Lower leg skin (tissue), 4 donors: ENCODE results near the gene BTNL3. TPM values are rescaled to one million over a fixed set of nuclear protein-coding genes. Genes with fewer than 3 reads are reported as not detected.
A peak's percentile ranks its signal among the peaks of the same experiment; 100 is the strongest.

ENCODE experiments used
- DNase-seq, 2 donors: peaks; one replicate each; pipeline ENCODE4 v3.0.0-alpha.2; 2019; ENCODE audit warnings: low spot score in 2 of 2
- H3K4me3 ChIP-seq: fragments of 200-600 bp; sonication (generic); 2 replicates; pipeline ENCODE4 v1.5.1; 2017; ENCODE audit warnings: mild to moderate bottlenecking, low read depth; ENCODE audit not compliant: poor library complexity, severe bottlenecking
- CTCF ChIP-seq, 3 donors: fragments of 450-650 bp; IDR thresholded peaks; one replicate each; pipeline ENCODE4 v1.5.1; 2016; ENCODE audit warnings: antibody characterized with exemption in 3 of 3, mild to moderate bottlenecking in 3 of 3, moderate library complexity in 2 of 3
- POLR2A ChIP-seq, 2 donors: fragments of 450-650 bp; IDR thresholded peaks; one replicate each; pipeline ENCODE4 v1.6.1; 2016 to 2017; ENCODE audit warnings: antibody characterized with exemption in 2 of 2, mild to moderate bottlenecking in 1 of 2, moderate library complexity in 1 of 2
- WGBS, 2 donors: methylation state at CpG; one replicate each; pipeline ENCODE4 v1.1.5; 2018; 5-methylcytosine and 5-hydroxymethylcytosine counted together
- intact Hi-C: fragments of 100-400 bp; cut with DNase I; formaldehyde crosslinking; loops from one replicate; pipeline ENCODE4 v1.15.0; 2023; ENCODE audit warnings: low total_unique reads
- total RNA-seq, 4 donors: library from RNA; depleted of rRNA; stranded (reverse); fragments of >200 nt; gene quantifications; one replicate each; pipeline ENCODE4 v1.1.0, GENCODE V29; 2016

Gene BTNL3
- total RNA-seq, 4 donors from 2014 or later: not detected

GRCh38 chr5:181037365-181037861, 48.8 kb downstream of the BTNL3 start:
- DNase-seq: peak in 1 of 2 donors; percentile 53
- H3K4me3 ChIP-seq: no peak overlapping the region
- TF ChIP-seq CTCF (IDR thresholded peaks at IDR 0.05) (no peak), POLR2A (IDR thresholded peaks at IDR 0.05) (no peak)
- WGBS, 2 donors: 70 to 71% methylated on average over 4 of the region's 4 CpGs
- intact Hi-C loops: no loop called here

GRCh38 chr5:181039471-181039870, 50.8 kb downstream of the BTNL3 start:
- no peak for DNase-seq
- no peak overlapping the region for H3K4me3 ChIP-seq
- 69 to 77% methylated on average over 7 to 8 of the region's 8 CpGs for WGBS, 2 donors
- intact Hi-C loops: no loop called here
- TF ChIP-seq CTCF (IDR thresholded peaks at IDR 0.05) (no peak), POLR2A (IDR thresholded peaks at IDR 0.05) (no peak)

- no peak for DNase-seq
- intact Hi-C loops: no loop called here
- 60 to 68% methylated on average over 17 of the region's 17 CpGs for WGBS, 2 donors
- no peak within 1 kb of the TSS for H3K4me3 ChIP-seq
- TF ChIP-seq CTCF (IDR thresholded peaks at IDR 0.05) (no peak), POLR2A (IDR thresholded peaks at IDR 0.05) (no peak)
These were observed 51.4 kb downstream of the BTNL3 start, which contains the start of gene BTNL9 for GRCh38 chr5:181039931-181040630. Gene BTNL9, plus strand, starts transcription at chr5:181040266. Its CDS starts 5,224 bp downstream, at chr5:181045490.

- intact Hi-C loops: no loop called here
- no peak for DNase-seq
These were observed 51.9 kb downstream of the BTNL3 start for GRCh38 chr5:181040631-181040945.

GRCh38 chr5:181041043-181041442, 52.4 kb downstream of the BTNL3 start:
- TF ChIP-seq POLR2A (IDR thresholded peaks at IDR 0.05) (no peak), CTCF (IDR thresholded peaks at IDR 0.05) (no peak)
- DNase-seq: peak in 1 of 2 donors; percentile 40
- intact Hi-C loops: no loop called here
- WGBS, 2 donors: 50 to 53% methylated on average over 6 of the region's 6 CpGs
- H3K4me3 ChIP-seq: no peak overlapping the region

More at GRCh38 chr5:181040631-181040945, 51.9 kb downstream of the BTNL3 start:
- WGBS, 2 donors: 86 to 87% methylated on average over 8 of the region's 8 CpGs
- TF ChIP-seq POLR2A (IDR thresholded peaks at IDR 0.05): no peak
- no peak for TF ChIP-seq CTCF (IDR thresholded peaks at IDR 0.05)
- no peak overlapping the region for H3K4me3 ChIP-seq
